ENCODE results near the gene FUT1. TPM values are rescaled to one million over a fixed set of nuclear protein-coding genes. Genes with fewer than 3 reads are reported as not detected.

FUT1 gene
- total and polyA plus RNA-seq, 2 of the 8 experiments (the other 6 are each of a cell fraction or from before 2014, with no cell fraction given), result 7.4 to 12.9 TPM

GRCh38 chr19:48796298-48797083 is 44.0 kb upstream of the FUT1 start:
- Histone ChIP-seq H2AK5ac (ENCODE audit: low read depth, low read length) (peak overlapping the region; percentile 19; the same call in 1 of the 2 replicates), H2BK20ac (ENCODE audit: low read length) (no peak overlapping the region), H3K4me1 (replicated peaks in 1 of 4; ENCODE audit: control insufficient read depth in 3 of 4, insufficient read depth in 4 of 4, low read length in 3 of 4) (peaks cover 0 to 16% (median 10%) of the 10 kb centered on the region in 4 experiments; a peak in 6 of 7 replicates), H3K18ac (ENCODE audit: extremely low read depth, low read length) (no peak overlapping the region), H3K9ac (replicated peaks in 1 of 4; ENCODE audit: extremely low read depth in 1 of 4, low read depth in 3 of 4, low read length in 3 of 4) (no peak overlapping the region), H3K23me2 (ENCODE audit: low read depth, low read length) (no peaks in the 10 kb centered on the region), H4K91ac (replicated peaks; ENCODE audit: insufficient read length, low read length) (no peak overlapping the region), H2BK12ac (ENCODE audit: low read depth, low read length) (peak overlapping the region; percentile 39; the same call in 1 of the 2 replicates), H3K79me1 (ENCODE audit: low read depth, low read length) (no peaks in the 10 kb centered on the region), H3K14ac (ENCODE audit: insufficient read length) (no peak overlapping the region), H4K20me1 (replicated peaks in 1 of 2; ENCODE audit: control insufficient read depth in 1 of 2, insufficient read depth in 2 of 2, low read length in 2 of 2) (no peaks in the 10 kb centered on the region), H3K36me3 (ENCODE audit: control insufficient read depth in 2 of 4, insufficient read depth in 4 of 4, low read length in 3 of 4) (no peaks in the 10 kb centered on the region), H2BK15ac (ENCODE audit: low read length) (peak overlapping the region; percentile 81; the same call in 1 of the 2 replicates), H3K4ac (replicated peaks; ENCODE audit: insufficient read length, low read depth, low read length) (no peak overlapping the region), H3K56ac (replicated peaks; ENCODE audit: insufficient read length, low read depth, low read length) (no peak overlapping the region), H4K5ac (ENCODE audit: insufficient read length, low read depth, low read length) (no peak overlapping the region), H3K4me2 (ENCODE audit: insufficient read depth in 1 of 2, low read depth in 2 of 2, low read length in 2 of 2) (no peak overlapping the region), H3K27me3 (replicated peaks in 1 of 4; ENCODE audit: control insufficient read depth in 3 of 4, extremely low read depth in 1 of 4, insufficient read depth in 3 of 4, low read length in 3 of 4) (no peaks in the 10 kb centered on the region), H3K4me3 (ENCODE audit: extremely low read depth in 1 of 4, insufficient read depth in 2 of 4, low read depth in 3 of 4, low read length in 4 of 4) (no peak overlapping the region), H3K27ac (ENCODE audit: low read depth, low read length) (no peak overlapping the region), H3K9me3 (ENCODE audit: insufficient read depth in 2 of 2, low read depth in 1 of 2, low read length in 1 of 2) (no peaks in the 10 kb centered on the region), H2BK120ac (replicated peaks; ENCODE audit: low read depth, low read length) (no peak overlapping the region), H3K23ac (ENCODE audit: insufficient read length) (no peak overlapping the region), H2AFZ (ENCODE audit: low read length) (no peak overlapping the region), H2BK5ac (ENCODE audit: low read depth, low read length) (no peak overlapping the region), H3K79me2 (ENCODE audit: control insufficient read depth in 1 of 2, insufficient read depth in 2 of 2, low read length in 2 of 2) (no peaks in the 10 kb centered on the region), H4K8ac (ENCODE audit: extremely low read depth, insufficient read depth, low read length) (no peak overlapping the region)
- TF ChIP-seq PHF8 (conservative IDR thresholded peaks at IDR 0.05; ENCODE audit: low read depth, low read length) (no peak), TCF12 (IDR thresholded peaks at IDR 0.05; ENCODE audit: low read depth, low read length) (no peak), CHD1 (IDR thresholded peaks at IDR 0.05; ENCODE audit: low read depth, low read length) (no peak), CTBP2 (IDR thresholded peaks at IDR 0.05; ENCODE audit: borderline replicate concordance, insufficient read depth, insufficient read length, low read length) (no peak), SAP30 (IDR thresholded peaks at IDR 0.05; ENCODE audit: insufficient read depth, insufficient replicate concordance, low read length) (no peak), RBBP5 (IDR thresholded peaks at IDR 0.05; ENCODE audit: borderline replicate concordance, low read depth, low read length) (no peak), USF2 (IDR thresholded peaks at IDR 0.05; ENCODE audit: low read length) (no peak), SP1 (IDR thresholded peaks at IDR 0.05; ENCODE audit: low read depth, low read length) (no peak), SIN3A (conservative IDR thresholded peaks at IDR 0.05 in 1 of 2, IDR thresholded peaks at IDR 0.05 in 1 of 2; ENCODE audit: low read depth in 1 of 2, low read length in 2 of 2) (no peak)
- FAIRE-seq, result no peak
- ChIA-PET POLR2A (ENCODE audit: partially characterized antibody) (interaction anchor here (0.8 to 2.8 kb wide), 10 partner anchors 8 to 181 kb away, joined by 3 to 13 read pairs (median 4); partner anchors contain the start of genes BCAT2, CA11, FTL and FUT2), CTCF (ENCODE audit: partially characterized antibody) (interaction anchor here (0.5 to 17.5 kb wide), 15 partner anchors 8 to 1197 kb away, joined by 3 to 285 read pairs (median 5); partner anchors contain the start of genes BCAT2 and HSD17B14)
- no peak for DNase-seq (ENCODE audit: low read depth in 1 of 2, low spot score in 2 of 2)
- 94% methylated on average over 19 of the region's 20 CpGs; no CpG with 5 or more reads in 1 of the 2 experiments for WGBS, 2 experiments (ENCODE audit: extremely low coverage in 1 of 2, insufficient coverage in 1 of 2, insufficient read length in 1 of 2, insufficient replicate concordance in 2 of 2, low coverage in 1 of 2, low lambda C conversion rate in 2 of 2, missing lambda C conversion rate in 1 of 2)

Measured in H1 (cell line).